ENCODE data around the gene RAB36.

- TF ChIP-seq CTCF (conservative IDR thresholded peaks at IDR 0.05; ENCODE audit: low read length) (no peak), EZH2phosphoT487 (IDR thresholded peaks at IDR 0.05; ENCODE audit: borderline replicate concordance, low read depth, low read length) (no peak)
Observed at GRCh38 chr22:23212061-23213021, 67.1 kb downstream of the RAB36 start.
